ENCODE results near the gene MYO3A. TPM values are rescaled to one million over a fixed set of nuclear protein-coding genes. Genes with fewer than 3 reads are reported as not detected.

MYO3A gene
- total and polyA plus RNA-seq, 2 donors (not counting 3 experiments of a cell fraction or from before 2014, with no cell fraction given), result not detected

- BruUV-seq (replicated peaks), result no TSS peak
- ChIA-PET POLR2A (no interaction called here), CTCF (no interaction called here)
- H3K4me3 ChIP-seq (replicated peaks in 1 of 3; ENCODE audit: insufficient read depth in 1 of 3, low read depth in 1 of 3, low read length in 3 of 3), result no peak overlapping the region
- H3K9me3 ChIP-seq (replicated peaks; ENCODE audit: control insufficient read depth, insufficient read depth, low read length), result peaks cover 2% of the 10 kb centered on the region
- no peak overlapping the region for H3K9ac ChIP-seq (replicated peaks; ENCODE audit: extremely low read depth, insufficient read depth, low read length)
- FAIRE-seq (no peak), DNase-seq (ENCODE audit: low read depth, low spot score) (no peak)
- H3K79me2 ChIP-seq (ENCODE audit: control insufficient read depth, insufficient read depth, low read length), result no peaks in the 10 kb centered on the region
- H2AFZ ChIP-seq (ENCODE audit: low read depth, low read length), result no peak overlapping the region
- intact Hi-C loops (cut with micrococcal nuclease), result no loop called here
- TF ChIP-seq CTCF (IDR thresholded peaks at IDR 0.05; ENCODE audit: extremely low read depth in 1 of 2, insufficient read depth in 1 of 2, low read depth in 1 of 2, low read length in 2 of 2) (no peak), MYC (IDR thresholded peaks at IDR 0.05; ENCODE audit: low read depth, low read length) (no peak)
- H3K9me1 ChIP-seq (replicated peaks; ENCODE audit: control insufficient read depth, extremely low read depth, insufficient read depth, low read length), result no peaks in the 10 kb centered on the region
- H3K4me1 ChIP-seq (ENCODE audit: control insufficient read depth, extremely low read depth, insufficient read depth, low read length), result no peaks in the 10 kb centered on the region
- H3K4me2 ChIP-seq (ENCODE audit: insufficient read depth, low read length), result no peak overlapping the region
- H4K20me1 ChIP-seq (replicated peaks; ENCODE audit: control insufficient read depth, extremely low read depth, insufficient read depth, low read length), result no peaks in the 10 kb centered on the region
- H3K27ac ChIP-seq (ENCODE audit: insufficient read depth, low read depth, low read length), result no peak overlapping the region
- no peaks in the 10 kb centered on the region for H3K36me3 ChIP-seq (ENCODE audit: control insufficient read depth in 2 of 2, extremely low read depth in 1 of 2, insufficient read depth in 2 of 2, low read length in 2 of 2)
- H3K27me3 ChIP-seq (ENCODE audit: control insufficient read depth in 2 of 2, insufficient read depth in 2 of 2, low read length in 2 of 2), result no peaks in the 10 kb centered on the region
- dilution Hi-C loops (cut with MboI; ENCODE audit: extremely low pct_ligation_motif_present, low sequenced_read_pairs), result no loop called here
Measured at GRCh38 chr10:26025523-26025922, 91.5 kb downstream of the MYO3A start.

GRCh38 chr10:26029858-26030257 is 95.8 kb downstream of the MYO3A start:
- Histone ChIP-seq H3K4me3 (replicated peaks in 1 of 3; ENCODE audit: insufficient read depth in 1 of 3, low read depth in 1 of 3, low read length in 3 of 3) (no peak overlapping the region), H3K36me3 (ENCODE audit: control insufficient read depth in 2 of 2, extremely low read depth in 1 of 2, insufficient read depth in 2 of 2, low read length in 2 of 2) (no peaks in the 10 kb centered on the region), H2AFZ (ENCODE audit: low read depth, low read length) (no peak overlapping the region), H3K27ac (ENCODE audit: insufficient read depth, low read depth, low read length) (no peak overlapping the region), H3K9me1 (replicated peaks; ENCODE audit: control insufficient read depth, extremely low read depth, insufficient read depth, low read length) (no peaks in the 10 kb centered on the region), H3K9me3 (replicated peaks; ENCODE audit: control insufficient read depth, insufficient read depth, low read length) (peaks cover 2% of the 10 kb centered on the region), H4K20me1 (replicated peaks; ENCODE audit: control insufficient read depth, extremely low read depth, insufficient read depth, low read length) (no peaks in the 10 kb centered on the region), H3K79me2 (ENCODE audit: control insufficient read depth, insufficient read depth, low read length) (no peaks in the 10 kb centered on the region), H3K4me1 (ENCODE audit: control insufficient read depth, extremely low read depth, insufficient read depth, low read length) (no peaks in the 10 kb centered on the region), H3K4me2 (ENCODE audit: insufficient read depth, low read length) (no peak overlapping the region), H3K9ac (replicated peaks; ENCODE audit: extremely low read depth, insufficient read depth, low read length) (no peak overlapping the region), H3K27me3 (ENCODE audit: control insufficient read depth in 2 of 2, insufficient read depth in 2 of 2, low read length in 2 of 2) (no peaks in the 10 kb centered on the region)
- no TSS peak for BruUV-seq (replicated peaks)
- TF ChIP-seq CTCF (IDR thresholded peaks at IDR 0.05; ENCODE audit: extremely low read depth in 1 of 2, insufficient read depth in 1 of 2, low read depth in 1 of 2, low read length in 2 of 2) (no peak), POLR2AphosphoS5 (IDR thresholded peaks at IDR 0.05; ENCODE audit: insufficient read depth, low read depth, low read length) (no peak), MYC (IDR thresholded peaks at IDR 0.05; ENCODE audit: low read depth, low read length) (no peak), FOS (IDR thresholded peaks at IDR 0.05; ENCODE audit: borderline replicate concordance, insufficient read depth, low read length) (no peak), POLR2A (IDR thresholded peaks at IDR 0.05; ENCODE audit: low read depth, low read length) (no peak), GATA2 (IDR thresholded peaks at IDR 0.05; ENCODE audit: insufficient read depth, insufficient read length, low read depth, low read length) (no peak), EZH2 (IDR thresholded peaks at IDR 0.05; ENCODE audit: borderline replicate concordance, low read depth, low read length, severe bottlenecking) (no peak), JUN (IDR thresholded peaks at IDR 0.05; ENCODE audit: borderline replicate concordance, insufficient read depth, insufficient read length, low read depth) (no peak), MAX (IDR thresholded peaks at IDR 0.05; ENCODE audit: insufficient read depth, insufficient read length) (no peak)
- FAIRE-seq (no peak), DNase-seq (ENCODE audit: low read depth, low spot score) (no peak)
- intact Hi-C loops (cut with micrococcal nuclease), result no loop called here
- POLR2A ChIA-PET, result no interaction called here
- CTCF ChIA-PET, result no interaction called here
- dilution Hi-C loops (cut with MboI; ENCODE audit: extremely low pct_ligation_motif_present, low sequenced_read_pairs), result no loop called here

Data from endothelial cell of umbilical vein (primary cell).